Measurements from ENCODE around the gene NDST4.
A peak's percentile ranks its signal among the peaks of the same experiment; 100 is the strongest.

Gene NDST4

DNA sequence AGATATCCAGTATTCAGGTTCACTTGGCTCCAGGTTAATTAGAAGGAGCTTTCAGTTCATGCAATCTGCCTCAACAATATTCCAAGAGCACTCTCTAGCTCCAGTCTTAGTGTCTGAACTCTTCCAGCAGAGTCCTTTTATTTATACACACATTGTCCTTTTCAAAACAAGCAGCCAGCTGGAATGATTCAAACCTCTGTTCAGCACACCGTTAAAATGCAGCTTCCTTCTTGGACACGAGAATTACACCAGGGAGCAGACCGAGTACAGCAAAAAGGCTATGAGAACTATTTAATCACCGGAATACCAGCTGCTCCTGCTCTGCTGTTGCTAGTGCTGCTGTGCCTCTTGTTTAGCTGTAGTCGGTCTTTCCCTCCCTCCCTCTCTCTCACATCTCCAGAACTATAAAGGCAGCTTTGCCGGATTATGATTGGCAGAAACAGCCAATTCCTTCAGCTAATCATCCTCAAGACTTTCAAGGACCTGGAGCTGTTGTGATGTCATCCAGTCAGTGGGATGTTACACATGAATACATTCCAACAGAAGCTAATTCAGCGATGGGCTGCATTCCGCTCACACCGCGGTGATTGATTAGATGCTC lies at the start of gene NDST4:
NDST4 (minus strand) TSS at position 115 of the 601 bp plus-strand sequence. CDS start 36,584 bp downstream, outside the sequence.
- DNase-seq (ENCODE audit: low spot score): peak; percentile 30

DNA sequence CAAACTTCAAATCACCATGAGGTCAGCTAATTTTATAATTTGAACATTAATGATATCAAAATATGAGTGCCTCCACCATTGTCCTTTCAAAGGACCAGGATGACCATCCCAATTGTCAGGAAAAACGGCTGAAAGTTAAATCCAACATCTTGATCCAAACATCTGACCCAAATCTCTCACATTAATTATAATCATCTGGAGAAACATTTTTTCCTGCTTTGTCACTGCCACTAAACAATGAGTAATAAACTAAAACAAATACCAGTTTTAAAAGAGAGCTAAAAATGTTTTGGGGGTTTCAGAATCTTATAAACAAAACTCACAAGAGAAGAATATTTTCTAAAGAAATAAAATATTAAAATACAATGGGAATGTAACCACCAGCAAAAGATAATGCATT lies 45.7 kb upstream of the NDST4 start:
- no peak for DNase-seq (ENCODE audit: low spot score)

DNA sequence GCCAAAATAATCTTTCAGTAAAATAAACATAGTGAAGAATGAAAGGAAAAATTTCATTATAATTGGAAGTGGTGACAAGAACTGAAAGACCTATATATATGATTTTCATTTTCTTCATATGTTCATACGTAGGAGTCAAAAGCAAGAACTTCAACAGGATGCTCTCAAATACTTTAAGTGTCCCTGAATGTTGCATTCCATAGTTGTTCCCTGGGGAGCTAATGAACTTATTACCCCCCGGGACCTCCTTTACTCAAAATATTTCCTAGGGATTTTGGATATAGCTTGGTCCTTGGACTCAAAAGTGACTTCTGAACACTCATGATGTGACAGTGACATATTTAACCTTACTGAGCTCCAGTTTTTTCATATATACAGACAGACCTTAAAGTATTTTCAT lies 44.9 kb upstream of the NDST4 start:
- no peak for DNase-seq (ENCODE audit: low spot score)

DNA sequence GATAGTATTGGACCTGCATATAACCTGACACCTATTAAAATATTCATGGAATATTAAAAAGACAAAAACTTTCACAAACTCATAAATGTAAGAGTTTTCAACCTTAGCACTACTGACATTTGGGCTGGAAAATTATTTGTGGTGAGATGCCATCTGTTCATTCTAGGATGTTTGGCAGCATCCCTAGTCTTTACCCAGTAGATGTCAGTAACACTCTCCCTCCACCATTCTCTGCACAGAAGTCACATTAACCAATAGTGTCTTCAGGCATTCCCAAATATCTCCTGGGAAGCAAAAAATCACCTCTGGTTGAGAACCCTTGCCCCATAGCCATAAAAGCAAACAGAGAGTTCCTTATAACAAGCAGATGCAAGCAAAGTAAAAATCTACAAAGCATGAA lies 41.4 kb upstream of the NDST4 start:
- DNase-seq (ENCODE audit: low spot score): peak; percentile 20

DNA sequence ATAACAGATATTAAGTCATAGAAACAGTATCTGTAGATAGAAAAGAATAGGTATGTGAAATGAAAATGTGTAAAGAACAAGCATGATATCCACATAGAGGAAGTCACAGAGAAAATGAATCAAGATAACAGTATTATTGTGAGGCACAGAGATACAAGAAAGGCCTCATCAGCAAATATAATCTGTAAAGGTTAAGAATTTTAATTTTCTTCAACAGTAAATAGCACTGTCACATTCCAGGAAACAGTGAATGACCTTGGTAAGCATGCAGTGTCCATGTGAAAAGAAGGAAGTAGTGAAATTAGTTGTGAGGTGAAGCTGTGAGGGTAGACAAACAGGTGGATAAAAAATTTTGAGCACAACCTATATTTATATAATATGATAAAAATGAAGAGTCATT lies 39.5 kb upstream of the NDST4 start:
- DNase-seq (ENCODE audit: low spot score): no peak

DNA sequence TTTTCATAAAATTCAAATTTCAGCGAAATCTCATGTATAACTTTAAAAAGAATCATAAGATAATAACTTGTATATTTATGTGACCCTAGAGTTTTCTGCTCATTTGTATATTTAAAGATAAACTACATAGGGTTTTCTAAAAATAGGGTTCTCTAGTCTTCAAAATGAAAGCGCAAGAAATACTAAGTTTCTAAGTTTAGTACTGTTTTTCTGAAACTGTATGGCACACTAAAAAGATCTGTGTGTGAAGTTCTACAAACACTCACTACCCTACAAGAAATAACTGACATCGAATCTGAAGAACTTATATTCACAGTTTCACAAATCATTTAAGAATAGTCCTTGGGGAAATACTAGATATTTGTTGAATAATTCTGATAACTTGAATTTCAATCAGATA lies 38.7 kb upstream of the NDST4 start:
- no peak for DNase-seq (ENCODE audit: low spot score)

DNA sequence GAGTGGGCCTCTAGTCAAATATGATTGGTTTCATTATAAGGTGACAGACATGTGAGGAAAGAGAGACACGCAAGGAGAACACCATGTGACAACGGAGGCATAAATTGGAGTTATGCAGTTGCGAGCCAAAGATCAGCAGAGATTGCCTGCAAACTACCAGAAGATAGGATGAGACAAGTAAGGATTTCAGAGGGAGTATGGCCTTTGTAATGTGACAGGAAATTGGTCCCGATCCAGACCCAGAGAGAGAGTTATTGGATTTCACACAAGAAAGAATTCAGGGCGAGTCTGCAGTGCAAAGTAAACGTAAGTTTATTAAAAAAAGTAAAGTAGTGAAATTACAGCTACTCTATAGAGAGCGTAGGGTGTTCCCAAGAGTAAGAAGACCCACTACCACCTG lies 35.7 kb upstream of the NDST4 start:
- no peak for DNase-seq (ENCODE audit: low spot score)

DNA sequence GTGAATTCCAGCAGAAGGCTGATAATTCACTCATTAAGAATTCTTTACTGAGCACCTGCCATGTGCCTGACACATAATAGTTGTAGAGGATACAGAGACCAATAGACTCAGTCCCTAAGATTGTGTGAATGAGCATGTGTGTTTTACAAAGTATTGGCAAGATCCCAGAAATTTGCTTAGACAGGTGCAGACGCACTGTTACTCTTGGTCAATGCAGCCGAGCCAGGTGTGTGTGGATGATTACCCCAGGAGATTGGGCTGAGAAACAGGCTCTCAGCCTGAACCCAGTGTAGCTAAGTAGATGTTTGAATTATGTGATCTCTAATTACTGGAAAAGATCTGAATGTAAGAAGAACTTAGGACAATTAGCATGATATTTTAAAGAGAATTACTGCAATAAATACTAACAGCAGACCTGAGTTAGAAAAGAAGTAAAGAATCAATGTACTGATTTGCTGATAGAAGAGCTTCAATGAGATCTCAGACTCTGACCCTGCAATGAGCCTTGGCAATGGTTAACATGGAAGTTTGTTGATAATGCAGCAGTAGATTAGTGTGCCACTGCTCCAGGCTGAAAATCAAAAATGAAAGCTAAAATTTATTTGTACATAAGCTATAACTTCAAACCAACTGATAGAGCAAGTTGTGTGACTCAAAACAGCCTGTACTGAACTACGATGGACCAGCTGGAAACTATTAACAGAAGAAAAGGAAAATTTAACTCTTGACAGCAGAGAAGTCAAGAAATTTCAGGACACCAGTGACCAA lies 32.2 kb upstream of the NDST4 start:
- DNase-seq (ENCODE audit: low spot score): no peak

DNA sequence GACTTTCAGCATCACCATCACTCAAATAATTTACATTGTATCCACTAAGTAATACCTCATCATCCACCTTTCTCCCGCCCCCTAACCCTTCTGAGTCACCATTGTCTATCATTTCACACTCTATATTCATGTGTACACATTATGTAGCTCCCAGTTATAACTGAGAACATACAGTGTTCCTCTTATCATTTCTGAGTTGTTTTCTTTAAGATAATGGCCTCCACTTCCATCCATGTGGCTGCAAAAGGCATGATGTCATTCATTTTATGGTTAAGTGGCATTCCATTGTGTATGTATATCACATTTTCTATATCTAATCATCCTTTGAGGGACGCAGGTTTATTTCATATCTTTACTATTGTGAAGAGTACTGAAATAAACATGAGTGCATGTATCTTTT lies 14.6 kb upstream of the NDST4 start:
- no peak for DNase-seq (ENCODE audit: low spot score)

DNA sequence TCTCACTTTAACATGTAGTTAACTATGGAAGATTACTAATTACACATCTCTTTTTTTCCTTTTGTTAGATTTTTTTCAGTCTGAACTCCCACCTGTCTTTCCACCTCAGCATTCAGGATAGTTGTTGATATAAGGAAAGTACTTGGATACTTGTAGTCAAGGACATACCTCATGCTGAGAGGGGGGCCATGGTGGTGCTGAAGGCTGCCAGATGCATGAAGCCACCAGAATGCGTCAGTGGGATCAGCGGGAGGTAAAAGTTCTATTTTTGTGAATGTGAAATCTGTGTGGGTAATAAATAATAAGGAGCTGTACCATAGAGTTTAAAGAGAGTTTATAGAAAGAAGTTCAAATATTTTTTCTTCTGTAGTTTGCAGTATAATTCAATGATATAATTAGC lies 13.1 kb upstream of the NDST4 start:
- no peak for DNase-seq (ENCODE audit: low spot score)

DNA sequence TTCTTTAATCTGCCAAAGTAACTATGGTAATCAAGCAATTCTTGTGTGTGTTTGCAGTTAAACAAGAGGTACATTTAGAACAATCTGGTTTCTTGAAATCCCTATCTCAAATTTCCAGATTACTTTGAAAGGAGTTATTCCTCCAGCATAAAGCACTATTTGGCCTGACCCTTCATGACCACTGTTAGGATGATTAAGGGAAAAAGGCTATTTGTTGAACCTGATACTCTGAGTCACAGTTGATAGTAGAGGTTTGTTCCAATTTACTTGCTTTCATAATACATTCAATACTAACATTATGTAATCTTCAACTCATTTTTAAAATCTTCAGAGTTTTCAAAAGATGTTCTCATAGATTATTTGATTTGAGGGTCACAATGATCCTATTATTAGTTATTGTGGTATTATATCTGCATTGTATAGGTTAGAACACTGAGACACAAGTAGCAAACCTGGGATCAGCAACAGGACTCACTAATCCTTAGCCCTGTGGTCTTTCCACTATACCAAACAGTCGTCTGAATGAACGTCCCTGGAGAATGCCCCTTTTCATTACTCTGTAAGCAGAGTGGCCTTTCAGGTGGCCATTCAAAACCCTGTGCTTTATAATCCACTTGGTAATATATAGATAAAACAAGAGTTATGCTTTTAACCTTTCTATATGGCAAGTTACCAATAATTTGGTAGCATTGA lies 8.1 kb upstream of the NDST4 start:
- no peak for DNase-seq (ENCODE audit: low spot score)

DNA sequence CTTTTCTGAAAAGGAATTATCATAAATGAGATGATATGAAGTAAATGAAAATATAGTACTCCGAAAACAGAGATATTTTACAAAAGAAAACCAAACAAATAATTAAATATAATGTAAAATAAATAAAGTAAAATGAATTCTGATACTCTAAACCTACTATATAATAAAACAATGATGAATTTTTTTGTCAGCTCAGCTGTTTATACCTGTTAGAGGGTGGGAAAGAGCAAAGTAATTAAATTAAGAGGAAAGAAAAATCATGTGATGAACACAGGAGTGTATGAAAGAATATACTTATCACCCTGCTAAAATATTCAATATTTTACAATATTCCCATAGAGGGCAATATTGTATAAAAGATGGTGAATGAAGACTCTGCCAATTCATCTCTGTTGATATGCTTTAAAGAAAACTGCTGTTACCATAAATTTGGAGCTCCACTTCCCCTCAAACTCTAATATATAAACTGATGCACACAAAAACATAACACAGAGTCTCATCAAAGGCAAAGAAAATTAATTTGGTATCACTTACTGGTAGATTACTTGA lies 6.5 kb upstream of the NDST4 start:
- DNase-seq (ENCODE audit: low spot score): no peak

DNA sequence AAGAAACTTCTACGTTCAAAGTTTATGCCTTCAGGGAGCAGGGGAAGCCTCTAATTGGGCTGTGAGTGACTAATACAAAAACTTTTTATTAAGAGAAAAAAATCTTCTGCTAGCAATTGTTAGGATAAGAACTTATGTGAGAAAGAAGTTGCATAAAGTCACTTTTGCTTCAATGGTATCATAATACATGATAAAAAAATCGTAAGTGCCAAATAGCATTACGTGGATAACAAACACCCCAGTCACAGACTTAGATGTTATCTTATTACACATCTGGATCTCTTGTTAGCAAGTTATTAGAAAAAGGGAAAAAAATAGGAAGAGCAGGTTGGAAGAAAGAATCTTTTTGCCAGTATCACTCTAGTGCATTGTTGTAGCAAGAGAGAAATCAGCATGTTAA lies 4.2 kb upstream of the NDST4 start:
- no peak for DNase-seq (ENCODE audit: low spot score)

DNA sequence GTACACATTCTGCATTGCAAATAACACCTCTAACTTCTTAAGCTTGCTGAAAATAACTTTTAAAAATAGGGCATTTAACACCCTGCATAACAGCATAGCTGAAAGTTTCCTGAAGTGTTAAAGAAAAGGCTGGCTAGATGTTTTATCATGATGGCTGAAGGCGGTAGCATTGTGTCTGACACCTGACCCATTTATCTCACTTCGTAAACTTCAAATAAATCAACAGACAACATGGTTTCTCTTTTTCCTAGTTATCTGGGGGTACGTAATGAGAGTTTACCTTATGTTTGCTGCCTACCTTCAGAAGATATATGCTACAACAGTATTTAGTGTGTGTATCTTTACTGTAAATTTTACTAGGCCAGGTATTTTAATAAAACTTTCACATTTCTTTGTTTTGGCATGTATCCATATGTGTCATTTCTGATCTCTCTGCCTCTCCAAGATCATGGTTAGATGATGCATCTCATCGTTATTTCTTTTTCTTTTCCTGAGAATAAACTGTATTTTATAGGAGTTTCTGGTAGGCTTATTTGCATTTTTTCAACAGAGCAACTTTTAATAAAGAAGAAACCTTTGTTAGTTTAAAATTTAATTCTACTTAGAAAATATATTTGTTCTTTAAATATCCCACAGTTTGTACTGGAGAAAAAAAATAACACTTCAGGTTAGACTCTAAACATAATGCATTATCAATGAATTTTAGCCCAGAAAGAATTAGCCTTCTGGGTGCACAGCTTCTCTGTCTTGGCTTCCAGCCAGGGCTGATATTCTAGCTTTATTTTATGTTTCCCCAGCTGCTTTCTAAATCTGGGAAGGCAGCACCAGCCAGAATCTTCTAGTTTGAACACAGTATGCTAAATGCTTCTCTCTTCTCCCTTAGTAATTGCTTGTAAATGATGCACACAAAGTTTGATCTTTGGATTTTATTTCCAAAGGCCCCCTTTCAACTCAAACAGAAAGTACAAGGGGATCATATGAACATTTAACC lies 2.9 kb downstream of the NDST4 start:
- DNase-seq (ENCODE audit: low spot score): peak; percentile 21

DNA sequence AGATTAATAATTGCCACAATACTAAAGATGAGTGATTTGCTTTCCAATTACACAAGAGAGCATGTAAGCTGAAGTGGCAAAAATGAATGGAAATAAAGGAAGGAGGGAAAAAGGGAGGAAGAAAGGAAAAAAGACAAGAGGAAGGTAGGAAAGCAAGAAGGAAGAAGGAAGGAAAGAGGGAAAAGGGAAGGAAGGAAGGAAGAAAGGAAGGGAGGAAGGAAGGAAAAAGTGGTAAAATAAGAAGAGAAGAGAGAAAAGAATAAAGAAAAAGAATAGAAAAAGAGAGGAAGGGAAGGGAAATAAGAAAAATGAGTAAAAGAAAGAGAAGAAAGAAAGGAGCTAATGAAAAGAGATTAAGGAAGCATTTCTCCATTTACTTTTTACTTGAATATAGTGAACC lies 4.6 kb downstream of the NDST4 start:
- DNase-seq (ENCODE audit: low spot score): no peak

DNA sequence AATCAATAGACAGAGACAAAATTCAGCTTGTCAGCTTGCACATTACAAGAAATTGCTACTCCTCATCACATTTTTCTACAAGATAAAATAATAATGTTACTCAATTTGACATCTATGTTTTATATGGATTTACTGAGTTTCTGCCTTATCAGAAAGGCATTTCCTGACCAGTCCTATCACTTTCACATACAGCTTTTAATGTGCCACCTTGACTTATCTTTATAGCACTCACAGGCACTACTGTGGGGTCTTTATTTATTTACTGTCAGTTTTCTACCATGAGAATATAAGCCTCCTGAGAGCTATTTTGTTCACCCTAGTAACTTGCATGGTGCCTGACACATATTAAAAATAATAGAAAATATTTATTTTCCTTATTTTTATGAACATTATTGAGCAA lies 6.0 kb downstream of the NDST4 start:
- DNase-seq (ENCODE audit: low spot score): no peak

DNA sequence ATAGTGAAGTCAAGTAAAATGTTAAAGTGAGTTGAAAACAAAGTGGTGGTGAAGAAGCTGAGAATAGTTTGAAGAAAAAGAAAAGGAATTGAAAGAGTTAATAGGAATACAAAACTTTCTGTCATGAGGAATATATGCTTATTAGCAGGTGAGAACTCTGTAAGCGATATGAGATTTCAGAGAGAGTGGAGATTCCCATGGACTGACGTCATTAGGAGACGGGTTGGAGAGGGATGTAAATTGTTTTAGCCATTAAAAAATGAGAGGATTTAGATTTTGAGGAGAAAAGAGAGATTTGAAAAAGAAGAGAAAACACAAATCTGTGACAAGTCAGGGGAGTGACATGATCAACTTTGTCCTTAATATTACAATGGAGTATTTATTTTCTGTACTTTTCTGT lies 11.7 kb downstream of the NDST4 start:
- DNase-seq (ENCODE audit: low spot score): no peak

DNA sequence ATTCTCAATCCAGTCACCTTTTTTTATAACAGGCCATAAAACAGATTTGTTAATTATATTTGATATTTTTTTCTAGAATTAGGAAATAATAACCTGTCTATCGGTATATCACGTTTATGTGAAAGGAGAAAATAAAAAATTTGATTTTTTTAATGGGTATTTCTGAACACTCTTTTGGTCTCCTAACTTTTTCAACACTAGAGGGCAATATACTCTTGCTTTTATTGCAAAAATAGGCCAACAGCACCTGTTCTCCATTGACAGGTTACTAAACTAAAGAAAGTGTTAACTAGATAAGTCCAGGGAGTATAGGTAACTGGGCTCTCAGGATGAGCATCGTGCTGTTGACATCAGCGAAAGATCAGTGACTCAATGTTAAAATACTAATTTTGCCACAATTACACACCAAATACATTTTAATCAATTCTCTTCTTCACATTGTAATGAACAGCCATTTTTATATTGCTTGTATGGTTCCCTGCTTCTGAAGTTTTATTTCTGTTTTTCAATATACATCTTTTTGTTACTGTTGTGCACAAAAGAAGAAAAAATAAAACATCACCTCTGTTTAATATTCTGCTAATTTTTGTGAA lies 22.8 kb downstream of the NDST4 start:
- peak; percentile 28 for DNase-seq (ENCODE audit: low spot score)

DNA sequence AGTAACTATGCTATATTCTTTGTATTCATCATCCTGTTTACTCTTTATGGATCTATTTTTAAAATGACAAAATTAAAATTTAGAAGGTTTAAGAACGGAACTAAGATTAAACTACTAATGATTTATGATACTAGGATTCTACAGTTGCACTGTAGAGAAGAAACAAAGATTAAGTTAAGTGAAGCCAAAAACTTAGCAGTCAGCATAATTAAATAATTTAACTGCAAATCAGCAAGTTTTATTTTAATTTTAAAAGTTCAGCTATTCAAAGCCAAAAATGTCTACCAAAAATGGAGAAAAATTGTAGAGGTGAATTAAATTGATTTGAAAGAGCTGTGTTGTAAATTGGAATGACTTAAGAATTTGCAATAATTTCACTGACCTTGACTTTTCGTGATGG lies 30.8 kb downstream of the NDST4 start:
- no peak for DNase-seq (ENCODE audit: low spot score)

DNA sequence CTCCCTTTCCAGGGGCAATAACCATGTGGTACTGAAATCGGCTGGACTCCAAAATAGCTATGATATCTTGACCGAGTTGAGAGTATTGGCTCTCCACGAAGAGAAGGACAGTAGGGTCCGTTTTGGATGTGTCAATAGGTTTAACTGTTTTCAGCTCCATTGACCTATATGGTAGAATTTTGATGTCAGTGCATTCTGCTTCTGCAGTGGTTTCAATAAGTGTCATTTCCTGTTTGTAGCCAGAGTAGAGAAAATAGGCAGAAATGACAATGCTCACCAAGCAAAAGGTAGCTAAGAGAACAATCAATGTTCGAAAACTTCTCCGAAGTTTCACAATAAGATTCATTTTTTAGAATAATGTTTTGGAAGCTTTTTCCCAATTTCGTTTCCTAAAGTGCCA lies 36.7 kb downstream of the NDST4 start:
- DNase-seq (ENCODE audit: low spot score): no peak

DNA sequence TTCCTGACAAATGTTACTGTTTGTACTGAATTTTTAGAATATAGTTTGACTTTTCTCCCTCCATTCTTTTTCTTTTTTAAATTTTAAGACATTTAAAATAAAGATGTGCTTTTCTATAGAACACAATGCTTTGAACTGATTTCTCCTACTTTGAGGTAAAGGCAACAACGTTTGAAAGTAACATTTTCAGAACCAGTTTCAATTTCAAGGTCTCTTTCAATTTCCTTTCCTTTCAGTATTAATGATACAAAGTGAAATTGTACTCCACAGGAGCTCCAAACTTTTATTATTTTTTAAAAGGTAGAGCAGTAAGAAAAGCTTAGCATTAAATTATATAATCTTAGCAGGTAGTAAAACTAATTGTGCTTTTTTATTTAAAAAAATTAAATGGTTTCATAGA lies 54.9 kb downstream of the NDST4 start:
- no peak for DNase-seq (ENCODE audit: low spot score)

DNA sequence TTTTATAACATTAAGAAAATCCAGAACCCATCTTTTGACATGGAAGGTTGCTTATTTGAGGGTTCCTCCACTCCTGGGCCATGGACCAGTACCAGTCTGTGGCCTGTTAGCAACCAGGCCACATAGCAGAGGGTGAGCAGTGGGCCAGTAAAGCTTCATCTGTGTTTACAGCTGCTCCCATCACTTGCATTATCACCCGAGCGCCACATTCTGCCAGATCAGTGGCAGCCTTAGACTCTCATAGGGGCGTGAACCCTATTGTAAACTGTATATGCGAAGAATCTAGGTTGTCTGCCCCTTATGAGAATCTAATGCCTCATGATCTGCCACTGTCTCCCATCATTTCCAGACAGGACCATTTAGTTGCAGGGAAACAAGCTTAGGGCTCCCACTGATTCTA lies 58.6 kb downstream of the NDST4 start:
- no peak for DNase-seq (ENCODE audit: low spot score)

All from D341Med (cell line).